AG08396 (cell line): ENCODE results near the gene RDH13.
"Not testable (repeated sequence)": the region's sequence is repeated elsewhere in the genome, so short reads cannot be mapped to it uniquely, and the experiment has no call there.

ENCODE experiments used
- DNase-seq: peaks from one replicate; pipeline ENCODE4 v3.0.0; 2012; ENCODE audit warnings: low spot score, mixed read lengths

RDH13 gene

DNA sequence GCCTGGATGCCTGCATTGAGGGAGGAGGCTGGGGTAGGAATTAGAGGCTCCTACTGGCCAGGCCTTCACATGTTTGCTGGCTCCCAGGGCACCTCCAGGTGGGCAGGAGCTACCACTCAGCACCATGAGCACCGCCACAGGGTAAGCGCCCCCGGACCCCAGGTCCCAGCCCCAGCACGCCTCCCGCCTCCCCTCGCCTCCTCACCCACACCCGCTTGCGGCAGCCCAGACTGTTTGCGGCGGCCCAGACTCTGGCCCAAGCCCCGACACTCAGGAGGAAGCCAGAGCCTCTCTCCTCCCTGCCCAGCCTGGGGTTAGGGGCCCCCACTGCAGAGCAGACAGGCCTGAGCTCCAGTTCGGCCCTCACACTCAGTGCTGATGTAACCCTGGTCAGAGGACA lies 13.4 kb upstream of the RDH13 start:
- DNase-seq = no peak

DNA sequence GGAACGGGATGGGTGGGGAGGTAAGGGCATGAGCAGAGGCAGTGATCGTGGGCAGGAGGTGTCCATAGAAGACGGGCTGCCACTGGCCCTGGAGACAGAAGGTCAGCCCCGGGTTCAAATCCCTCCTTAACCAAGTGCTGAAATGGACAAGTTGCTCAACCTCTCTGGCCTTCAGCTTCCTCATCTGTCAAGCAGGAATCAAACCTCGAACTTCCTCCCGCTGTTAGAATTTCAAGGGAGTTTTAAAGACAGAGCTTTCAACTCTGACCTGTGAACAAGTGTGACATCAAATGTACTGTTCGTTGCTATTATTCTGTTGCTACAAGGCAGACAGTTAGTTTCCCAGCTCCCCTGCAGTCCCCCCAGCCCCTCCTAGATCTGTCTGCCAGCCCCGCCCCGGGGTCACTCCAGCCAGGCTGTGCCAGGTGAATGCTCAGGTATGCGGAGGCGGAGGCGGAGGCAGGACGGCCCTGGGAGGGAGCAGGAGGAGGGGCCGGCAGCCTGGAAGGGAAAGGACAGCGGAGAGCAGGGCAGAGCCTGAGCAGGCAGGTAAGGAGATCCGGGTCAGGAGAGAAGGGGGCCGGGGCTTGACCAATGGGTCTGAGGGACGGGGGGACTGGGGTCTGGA lies 12.5 kb upstream of the RDH13 start, which contains the start of gene EPS8L1:
EPS8L1 (plus strand) TSS at position 499 of the 628 bp plus-strand sequence. CDS start 576 bp downstream, outside the sequence.
- no peak for DNase-seq

DNA sequence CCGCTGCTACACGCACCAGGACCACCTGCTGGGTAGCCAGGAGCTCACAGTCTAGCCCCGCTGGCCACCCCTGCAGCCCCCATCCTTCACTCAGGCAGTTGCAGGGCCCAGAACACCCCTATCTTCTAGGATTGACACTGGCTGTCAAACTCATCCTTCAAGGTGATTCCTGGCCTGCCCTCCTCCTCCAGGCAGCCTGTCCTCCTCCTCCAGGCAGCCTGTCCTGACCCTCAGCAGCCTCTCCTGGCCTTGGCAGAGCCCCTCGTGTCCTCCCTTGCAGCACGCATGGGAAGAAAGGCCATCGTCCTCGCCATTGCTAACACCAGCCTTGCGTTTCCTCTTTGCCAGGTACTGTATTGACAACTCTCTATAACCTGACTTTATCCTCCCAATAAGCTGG lies 9.0 kb upstream of the RDH13 start:
- DNase-seq = no peak

DNA sequence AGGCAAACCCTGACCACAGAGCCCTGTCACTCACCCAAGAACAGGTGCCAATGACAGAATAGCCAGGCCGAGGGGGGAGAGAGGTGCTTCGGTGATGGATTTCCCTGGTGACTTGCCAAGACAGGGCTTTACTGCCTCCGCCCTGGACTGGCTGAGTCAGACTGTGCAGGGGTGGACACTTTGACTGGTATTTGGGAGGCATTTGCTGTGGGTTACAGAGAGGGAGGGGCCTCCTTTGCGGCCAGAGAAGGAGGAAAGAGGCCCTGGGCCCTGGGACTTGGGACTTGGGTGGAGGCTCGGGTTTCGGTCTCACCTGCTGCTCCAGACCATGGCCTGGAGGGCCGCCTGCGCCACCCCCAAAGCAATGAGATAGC lies 8.2 kb upstream of the RDH13 start:
- peak; percentile 85 for DNase-seq

DNA sequence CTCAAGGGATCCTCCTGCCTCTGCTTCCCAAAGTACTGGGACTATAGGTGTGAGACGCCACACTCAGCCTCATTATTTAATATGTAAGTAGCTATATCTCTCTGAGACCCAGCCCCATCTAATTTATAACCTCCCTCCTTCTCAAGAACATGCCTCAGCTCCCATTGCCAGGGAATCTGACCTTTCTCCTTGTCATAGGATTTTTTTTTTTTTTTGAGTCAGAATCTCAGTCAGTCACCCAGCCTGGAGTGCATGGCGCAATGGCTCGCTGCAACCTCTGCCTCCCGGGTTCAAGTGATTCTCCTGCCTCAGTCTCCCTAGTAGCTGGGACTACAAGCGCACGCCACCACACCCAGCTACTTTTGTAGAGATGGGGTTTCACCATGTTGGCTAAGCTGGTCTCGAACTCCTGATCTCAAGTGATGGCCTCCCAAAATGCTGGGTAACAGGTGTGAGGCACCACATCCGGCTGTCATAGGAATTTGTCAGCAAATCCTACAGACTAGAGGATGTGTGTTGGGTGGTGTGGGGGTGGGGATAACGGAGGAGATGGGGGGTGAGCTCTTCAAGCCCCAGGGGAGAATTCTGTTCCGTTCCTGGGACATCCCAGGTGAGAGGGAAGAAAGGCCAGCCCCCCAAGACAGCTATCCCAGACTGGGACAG lies 7.6 kb upstream of the RDH13 start:
- no peak for DNase-seq

DNA sequence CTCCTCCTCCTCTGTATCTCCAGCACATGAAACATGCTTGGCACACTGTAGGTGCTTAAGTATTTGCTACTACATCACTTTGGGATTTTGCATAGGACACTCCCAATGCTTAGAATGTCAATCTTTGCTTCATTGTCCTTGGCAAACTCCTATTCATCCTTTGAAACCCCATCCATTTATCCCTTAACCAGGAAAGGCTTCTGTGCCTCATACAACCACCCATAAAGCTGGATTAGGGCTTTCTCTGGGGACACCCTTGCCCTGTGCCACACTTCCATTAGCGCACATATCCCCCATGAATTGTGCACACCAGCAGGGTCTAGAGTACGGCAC lies 6.9 kb upstream of the RDH13 start:
- DNase-seq = no peak

DNA sequence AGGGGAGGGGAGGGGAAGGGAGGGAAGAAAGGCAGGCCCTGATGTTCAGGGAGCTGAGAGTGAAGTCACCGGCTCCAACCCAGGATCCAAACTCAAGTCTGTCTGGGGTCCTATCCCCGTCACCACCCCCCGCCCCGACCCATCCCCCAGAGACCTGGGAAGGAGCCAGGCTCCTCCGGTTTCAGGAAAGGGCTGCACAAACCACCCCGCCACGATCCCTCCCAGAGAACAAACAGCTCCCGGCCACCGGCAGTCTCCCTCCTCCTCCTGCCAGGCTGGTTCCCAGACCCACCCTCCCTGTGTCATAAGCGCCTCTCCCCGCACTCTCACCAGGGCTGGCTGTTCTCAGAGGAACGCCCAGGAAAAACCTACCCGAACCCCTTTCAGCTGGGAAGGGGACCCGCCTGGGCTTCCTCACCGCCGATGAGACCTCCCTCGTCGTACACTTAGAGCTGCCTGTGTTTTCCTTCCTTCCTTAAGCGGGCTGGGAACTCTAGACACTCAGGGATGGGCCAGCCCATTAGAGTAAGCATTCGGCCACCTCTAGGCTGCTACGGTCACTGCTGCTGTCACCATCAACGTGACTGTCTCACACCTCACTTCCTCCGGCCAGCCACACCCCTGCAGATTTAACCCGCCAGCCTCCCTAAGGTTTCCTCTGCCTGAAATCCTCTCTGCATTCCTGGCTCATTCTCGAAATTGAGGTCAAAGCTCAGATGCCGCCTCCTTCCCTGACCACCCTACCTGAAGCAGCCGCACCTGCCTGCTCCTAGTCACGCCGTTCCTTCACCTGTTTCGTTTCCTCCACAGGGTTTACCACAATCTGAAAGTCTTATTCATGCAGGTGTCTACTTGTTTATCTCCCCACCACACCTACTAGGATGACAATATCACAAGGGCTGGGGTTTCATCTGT lies 6.3 kb upstream of the RDH13 start:
- no peak for DNase-seq

DNA sequence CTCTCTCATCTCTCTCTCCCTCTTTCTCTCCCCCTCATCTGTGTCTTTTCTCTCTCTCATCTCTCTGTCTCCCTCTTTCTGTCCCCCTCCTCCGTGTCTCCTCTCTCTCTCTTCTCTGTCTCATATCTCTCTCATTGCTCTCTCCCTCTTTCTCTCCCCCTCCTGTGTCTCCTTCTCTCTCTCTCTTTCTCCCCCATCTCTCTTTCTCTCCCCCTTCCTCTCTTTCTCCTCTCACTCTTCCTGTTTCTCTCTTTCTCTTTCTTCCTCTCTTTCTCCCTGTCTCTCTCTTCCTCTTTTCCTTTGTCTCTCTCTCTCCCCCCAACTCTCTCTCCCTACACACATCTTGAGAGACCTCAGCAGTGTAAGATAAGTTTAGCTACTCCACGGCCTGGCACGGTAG lies 4.9 kb upstream of the RDH13 start:
- DNase-seq = no peak

DNA sequence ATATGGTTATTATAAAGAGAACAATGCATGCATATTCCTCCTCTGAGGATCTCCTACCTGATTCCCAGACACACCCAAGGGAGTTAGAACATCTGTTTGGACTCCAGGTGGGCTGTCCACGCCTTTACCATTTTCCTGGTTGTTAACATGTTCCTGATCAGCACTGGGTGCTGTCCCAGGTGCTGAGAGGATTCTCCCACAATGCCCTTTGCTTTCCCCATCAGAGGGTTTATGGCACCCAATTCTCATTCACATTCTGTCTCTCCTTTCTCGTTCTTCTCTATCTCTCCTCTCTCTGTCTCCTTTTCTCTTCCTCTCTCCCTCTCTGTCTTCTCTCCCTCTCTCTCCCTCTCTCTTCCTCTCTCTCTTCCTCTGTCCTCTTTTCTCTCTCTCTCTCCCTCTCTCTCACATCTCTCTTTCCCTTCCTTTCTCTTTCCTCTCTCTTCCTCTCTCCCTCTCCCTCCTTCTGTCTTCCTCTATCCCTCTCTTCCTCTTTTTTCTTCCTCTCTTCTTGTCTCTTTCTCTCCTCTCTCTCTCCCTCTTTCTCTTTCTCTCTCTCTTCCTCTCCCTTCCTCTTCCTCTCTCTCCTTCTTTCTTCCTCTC lies 3.3 kb upstream of the RDH13 start:
- no peak for DNase-seq

DNA sequence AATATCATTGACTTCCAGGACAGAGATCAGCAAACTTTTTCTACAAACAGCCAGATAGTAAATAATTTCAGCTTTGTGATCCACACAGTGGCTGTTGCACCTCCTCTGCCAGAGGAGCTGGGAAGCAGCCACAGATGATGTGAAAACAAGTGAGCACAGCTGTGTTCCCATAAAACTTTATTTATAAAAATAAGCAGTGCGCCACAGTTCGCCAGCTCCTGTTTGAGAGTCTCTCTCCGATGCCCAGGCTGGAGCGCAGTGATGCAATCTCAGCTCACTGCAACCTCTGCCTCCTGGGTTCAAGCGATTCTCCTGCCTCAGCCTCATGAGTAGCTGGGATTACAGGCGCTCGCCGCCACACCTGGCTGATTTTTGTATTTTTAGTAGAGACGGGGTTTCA lies 2.6 kb upstream of the RDH13 start:
- not testable (repeated sequence) for DNase-seq

DNA sequence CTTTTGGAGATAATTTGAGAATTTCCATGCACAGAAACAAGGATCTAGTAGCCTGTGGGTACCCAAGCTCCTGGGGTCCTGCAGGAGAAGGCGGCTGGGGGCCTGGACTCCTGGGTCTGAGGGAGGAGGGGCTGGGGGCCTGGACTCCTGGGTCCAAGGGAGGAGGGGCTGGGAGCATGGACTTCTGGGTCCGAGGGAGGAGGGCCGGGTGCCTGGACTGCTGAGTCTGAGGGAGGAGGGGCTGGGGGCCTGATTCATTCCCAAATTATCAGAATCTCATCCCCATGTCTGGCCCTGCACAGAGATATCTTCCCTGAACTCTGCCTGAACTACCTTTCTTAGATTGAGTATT lies 520 bp upstream of the RDH13 start:
- no peak for DNase-seq

DNA sequence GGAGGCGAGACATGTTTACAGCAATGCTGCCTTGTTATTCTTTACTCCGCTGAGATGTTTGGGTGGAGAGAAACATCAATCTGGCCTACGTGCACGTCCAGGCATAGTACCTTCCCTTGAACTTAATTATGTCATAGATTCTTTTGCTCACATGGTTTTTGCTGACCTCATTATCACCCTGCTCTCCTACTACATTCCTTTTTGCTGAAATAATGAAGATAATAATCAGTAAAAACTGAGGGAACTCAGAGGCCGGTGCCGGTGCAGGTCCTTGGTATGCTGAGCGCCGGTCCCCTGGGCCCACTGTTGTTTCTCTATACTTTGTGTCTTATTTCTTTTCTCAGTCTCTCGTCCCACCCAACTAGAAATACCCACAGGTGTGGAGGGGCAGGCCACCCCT lies 2.7 kb downstream of the RDH13 start:
- not testable (repeated sequence) for DNase-seq

DNA sequence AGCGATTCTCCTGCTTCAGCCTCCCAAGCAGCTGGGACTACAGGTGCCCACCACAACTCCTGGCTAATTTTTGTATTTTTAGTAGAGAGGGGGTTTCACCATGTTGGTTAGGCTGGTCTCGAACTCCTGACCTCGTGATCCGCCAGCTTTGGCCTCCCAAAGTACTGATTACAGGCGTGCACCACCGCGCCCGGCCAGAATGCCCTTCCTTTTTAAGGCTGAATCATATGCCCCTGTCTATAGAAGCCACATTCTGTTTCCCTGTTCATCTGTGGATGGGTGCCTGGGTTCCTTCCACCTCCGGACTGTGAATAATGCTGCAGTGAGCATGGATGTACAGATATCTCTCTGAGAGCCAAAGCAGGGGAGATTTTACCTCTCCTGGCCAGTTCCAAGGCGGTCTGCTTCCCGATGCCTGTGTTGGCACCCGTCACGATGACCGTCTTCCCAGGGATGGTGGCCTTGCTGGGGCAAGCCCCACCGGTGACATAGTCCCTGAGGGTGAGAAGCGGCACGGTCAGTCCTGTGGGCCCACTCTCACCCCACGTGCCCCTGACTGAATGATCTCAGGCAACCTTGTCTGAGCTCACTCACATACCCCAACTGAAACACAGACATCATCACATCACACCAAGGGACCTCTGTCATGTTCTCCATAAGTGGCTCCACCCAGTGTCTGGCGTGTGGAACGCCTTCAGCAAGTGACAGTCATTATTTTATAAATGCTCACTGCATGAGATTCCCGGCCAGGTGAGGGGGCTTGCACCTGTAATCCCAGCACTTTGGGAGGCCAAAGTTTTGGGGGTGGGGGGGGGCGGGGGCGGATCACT lies 4.0 kb downstream of the RDH13 start:
- no peak for DNase-seq

DNA sequence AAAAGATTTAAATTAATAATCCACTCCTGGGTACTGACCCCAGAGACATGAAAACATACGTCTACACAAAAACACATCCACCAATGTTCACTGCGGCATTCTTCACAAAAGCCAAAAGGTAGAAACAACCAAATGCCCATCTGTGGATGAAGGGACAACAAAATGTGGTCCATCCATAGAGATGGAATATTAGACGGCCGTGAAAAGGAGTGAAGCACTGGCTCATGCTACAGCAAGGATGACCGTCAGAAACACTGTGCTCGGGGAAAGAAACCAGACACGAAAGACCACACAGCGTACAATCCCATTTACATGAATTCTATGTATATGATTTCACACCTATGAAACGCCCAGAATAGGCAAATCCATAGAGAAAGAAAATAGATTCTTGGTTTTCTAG lies 6.1 kb downstream of the RDH13 start:
- DNase-seq = no peak

DNA sequence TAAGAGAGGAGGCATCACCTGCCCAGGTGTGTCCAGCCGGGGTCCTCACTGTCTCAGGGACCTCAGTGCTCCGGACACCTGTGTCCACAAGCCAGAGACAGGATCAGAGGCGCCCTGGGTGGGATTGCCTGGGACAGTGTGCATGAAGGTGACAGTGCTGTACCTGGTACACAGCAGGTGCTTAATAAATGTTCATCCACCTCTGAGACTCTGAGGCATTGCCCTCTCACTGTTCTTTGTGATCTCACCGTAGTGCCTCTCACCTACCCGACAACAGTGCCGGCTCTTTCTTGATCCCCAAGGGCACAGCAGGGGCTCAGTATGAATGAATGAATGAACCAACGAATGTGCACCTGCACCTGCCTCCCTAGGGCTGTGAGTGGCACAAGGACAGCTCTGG lies 9.2 kb downstream of the RDH13 start:
- no peak for DNase-seq

DNA sequence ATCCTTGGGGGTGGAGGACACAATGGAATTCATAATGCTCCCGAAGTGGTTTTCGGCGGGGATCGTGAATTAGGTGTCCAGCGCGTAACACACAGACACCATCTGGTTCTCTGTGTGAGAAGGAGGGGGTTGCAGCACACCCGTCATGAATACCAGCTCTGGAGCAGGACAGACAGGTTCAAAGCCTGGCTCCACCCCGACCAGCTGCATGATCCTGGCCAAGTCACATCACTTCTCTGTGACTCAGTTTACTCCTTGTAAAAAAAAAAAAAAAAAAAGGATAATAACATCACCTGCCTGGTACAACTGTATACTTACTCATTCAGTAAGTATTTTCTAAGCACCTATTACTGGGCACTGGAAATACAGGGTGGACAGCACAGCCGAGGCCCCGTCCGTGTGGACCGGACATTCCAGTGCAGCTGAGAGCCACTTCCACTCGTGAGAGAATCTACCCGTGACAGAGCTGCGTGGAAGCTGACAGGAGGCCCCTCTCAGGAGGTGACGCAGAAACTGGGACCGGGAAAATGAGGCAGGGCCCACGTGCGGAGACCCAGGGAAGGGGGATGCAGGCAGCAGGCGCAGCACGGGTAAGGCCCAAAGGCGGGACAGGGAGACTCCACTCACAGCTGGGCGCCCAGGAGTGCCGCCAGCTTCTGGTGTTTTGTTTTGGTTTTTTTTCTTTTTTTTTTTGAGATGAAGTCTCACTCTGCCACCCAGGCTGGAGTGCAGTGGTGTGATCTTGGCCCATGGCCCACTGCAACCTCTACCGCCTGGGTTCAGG lies 12.0 kb downstream of the RDH13 start:
- no peak for DNase-seq

DNA sequence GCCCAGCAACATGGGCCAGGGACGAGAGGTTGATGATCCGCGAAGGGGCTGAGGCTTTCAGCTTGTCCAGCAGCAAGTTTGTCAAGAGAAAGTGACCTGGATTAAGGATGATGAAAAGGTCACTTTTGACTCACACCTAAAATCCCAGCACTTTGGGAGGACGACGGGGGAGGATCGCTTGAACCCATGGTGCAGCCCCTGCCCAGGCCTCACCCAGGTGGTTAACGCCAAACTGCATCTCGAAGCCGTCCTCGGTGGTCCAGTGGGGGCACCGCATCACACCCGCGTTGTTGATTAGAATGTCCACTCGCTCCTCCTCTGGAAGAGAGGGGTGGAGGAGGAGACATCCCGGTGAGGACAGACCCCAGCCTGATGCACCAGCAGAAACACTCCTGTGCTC lies 14.5 kb downstream of the RDH13 start:
- DNase-seq = no peak

DNA sequence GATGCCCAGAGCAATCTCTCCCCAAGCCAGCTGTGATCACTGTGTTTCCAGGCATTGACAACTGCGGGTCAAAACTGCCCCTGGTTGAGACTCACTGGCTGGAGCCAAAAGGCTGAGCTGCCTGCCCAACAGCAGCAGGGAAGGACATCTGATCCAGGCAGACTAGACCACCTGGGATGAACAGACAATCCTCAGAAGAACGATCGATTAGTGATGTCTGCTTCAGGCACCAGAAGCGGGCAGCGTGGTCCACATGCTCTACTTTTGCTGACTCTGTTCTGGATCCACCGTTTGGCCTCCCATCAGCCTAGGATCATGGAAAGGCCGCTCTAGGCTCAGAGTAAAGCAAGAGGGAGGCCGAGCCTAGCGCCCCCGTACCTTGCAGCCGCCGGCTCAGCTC lies 15.0 kb downstream of the RDH13 start:
- no peak for DNase-seq

DNA sequence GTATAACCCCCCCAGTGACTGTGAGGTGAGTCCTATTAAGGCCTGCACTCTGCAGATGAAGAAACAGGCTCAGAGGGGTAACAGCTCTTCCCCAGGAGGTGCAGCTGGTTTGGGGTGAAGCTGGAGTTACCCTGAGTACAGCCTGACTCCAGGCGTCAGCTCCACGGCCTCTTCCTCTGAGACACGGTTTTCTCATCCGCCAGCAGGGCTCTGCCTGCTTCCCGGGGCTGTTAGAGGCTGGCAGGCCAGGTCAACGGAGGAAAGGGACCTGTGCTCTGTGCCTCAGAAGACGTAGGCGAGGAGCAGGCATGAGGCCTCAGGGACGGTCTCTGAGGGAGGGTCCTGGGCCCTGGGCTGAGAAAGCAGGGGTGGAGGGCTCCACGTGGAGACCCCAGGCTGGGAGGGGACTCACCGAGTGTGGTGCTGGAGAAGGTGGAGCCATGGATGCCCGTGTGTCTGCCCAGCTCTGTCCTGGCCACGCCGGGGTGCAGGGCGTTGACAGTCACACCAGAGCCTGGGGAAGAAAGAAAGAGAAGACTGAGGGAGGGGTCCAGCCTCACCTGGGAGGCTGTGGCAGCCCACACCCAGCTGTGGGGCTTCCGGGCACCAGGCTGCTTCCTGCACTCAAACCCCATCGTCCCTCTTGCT lies 15.8 kb downstream of the RDH13 start:
- no peak for DNase-seq
